KBM-7 (cell line): Measurements from ENCODE around the gene COL24A1.
"Not testable (repeated sequence)": the region's sequence is repeated elsewhere in the genome, so short reads cannot be mapped to it uniquely, and the experiment has no call there.

Experiments used
- DNase-seq: peaks from one replicate; pipeline ENCODE4 v3.0.0-alpha.2; 2015
- in situ Hi-C: fragments of 300-500 bp; cut with MboI; formaldehyde crosslinking; loops from 2 replicates; pipeline ENCODE4 v1.14.3; 2020; ENCODE audit warnings: low sequenced_read_pairs, low pct_unique_long_range_greater_than_20kb, mixed read lengths

COL24A1 gene

GRCh38 chr1:86155051-86155806 lies 1.3 kb downstream of the COL24A1 start:
- in situ Hi-C loops, result no loop called here

GRCh38 chr1:86154571-86155050 lies 2.0 kb downstream of the COL24A1 start:
- no peak for DNase-seq
- in situ Hi-C loops, result no loop called here

More at GRCh38 chr1:86155051-86155806, 1.3 kb downstream of the COL24A1 start:
- no peak for DNase-seq

GRCh38 chr1:86153836-86154235 lies 2.7 kb downstream of the COL24A1 start:
- DNase-seq, result no peak
- in situ Hi-C loops, result no loop called here

- in situ Hi-C loops, result no loop called here
- no peak for DNase-seq
Measured at GRCh38 chr1:86152887-86153286, 3.7 kb downstream of the COL24A1 start.

- in situ Hi-C loops, result no loop called here
- DNase-seq, result no peak
Measured at GRCh38 chr1:86151427-86151826, 5.1 kb downstream of the COL24A1 start.

- DNase-seq, result no peak
- in situ Hi-C loops, result no loop called here
Measured at GRCh38 chr1:86150553-86151055, 6.0 kb downstream of the COL24A1 start.

GRCh38 chr1:86149591-86149990 lies 7.0 kb downstream of the COL24A1 start:
- no peak for DNase-seq
- in situ Hi-C loops, result no loop called here

GRCh38 chr1:86147755-86148154 lies 8.8 kb downstream of the COL24A1 start:
- in situ Hi-C loops, result no loop called here
- DNase-seq, result no peak

GRCh38 chr1:86146566-86146965 lies 10.0 kb downstream of the COL24A1 start:
- DNase-seq, result no peak
- in situ Hi-C loops, result no loop called here

- in situ Hi-C loops, result no loop called here
- DNase-seq, result no peak
Measured at GRCh38 chr1:86140281-86140880, 16.2 kb downstream of the COL24A1 start.

- no peak for DNase-seq
- in situ Hi-C loops, result no loop called here
Measured at GRCh38 chr1:86138746-86139145, 17.8 kb downstream of the COL24A1 start.

GRCh38 chr1:86137436-86137835 lies 19.1 kb downstream of the COL24A1 start:
- DNase-seq, result peak; percentile 69
- in situ Hi-C loops, result no loop called here

GRCh38 chr1:86119214-86119764 lies 37.3 kb downstream of the COL24A1 start:
- in situ Hi-C loops, result no loop called here
- no peak for DNase-seq

GRCh38 chr1:86114816-86115400 lies 41.7 kb downstream of the COL24A1 start:
- DNase-seq, result no peak
- in situ Hi-C loops, result no loop called here

GRCh38 chr1:86114236-86114635 lies 42.3 kb downstream of the COL24A1 start:
- in situ Hi-C loops, result no loop called here

GRCh38 chr1:86111590-86111989 lies 45.0 kb downstream of the COL24A1 start:
- DNase-seq, in situ Hi-C loops: not testable (repeated sequence)

More at GRCh38 chr1:86114236-86114635, 42.3 kb downstream of the COL24A1 start:
- no peak for DNase-seq

GRCh38 chr1:86110451-86111129 lies 46.0 kb downstream of the COL24A1 start:
- no peak for DNase-seq
- in situ Hi-C loops, result no loop called here

- in situ Hi-C loops, result no loop called here
- DNase-seq, result no peak
Measured at GRCh38 chr1:86105533-86105866, 51.1 kb downstream of the COL24A1 start.
